ENCODE results near the gene CD59. TPM values are rescaled to one million over a fixed set of nuclear protein-coding genes. Genes with fewer than 3 reads are reported as not detected.

CD59 gene
- total and polyA plus RNA-seq, 2 of the 4 experiments (the other 2 are of a cell fraction): 765 to 1,140 TPM

DNA sequence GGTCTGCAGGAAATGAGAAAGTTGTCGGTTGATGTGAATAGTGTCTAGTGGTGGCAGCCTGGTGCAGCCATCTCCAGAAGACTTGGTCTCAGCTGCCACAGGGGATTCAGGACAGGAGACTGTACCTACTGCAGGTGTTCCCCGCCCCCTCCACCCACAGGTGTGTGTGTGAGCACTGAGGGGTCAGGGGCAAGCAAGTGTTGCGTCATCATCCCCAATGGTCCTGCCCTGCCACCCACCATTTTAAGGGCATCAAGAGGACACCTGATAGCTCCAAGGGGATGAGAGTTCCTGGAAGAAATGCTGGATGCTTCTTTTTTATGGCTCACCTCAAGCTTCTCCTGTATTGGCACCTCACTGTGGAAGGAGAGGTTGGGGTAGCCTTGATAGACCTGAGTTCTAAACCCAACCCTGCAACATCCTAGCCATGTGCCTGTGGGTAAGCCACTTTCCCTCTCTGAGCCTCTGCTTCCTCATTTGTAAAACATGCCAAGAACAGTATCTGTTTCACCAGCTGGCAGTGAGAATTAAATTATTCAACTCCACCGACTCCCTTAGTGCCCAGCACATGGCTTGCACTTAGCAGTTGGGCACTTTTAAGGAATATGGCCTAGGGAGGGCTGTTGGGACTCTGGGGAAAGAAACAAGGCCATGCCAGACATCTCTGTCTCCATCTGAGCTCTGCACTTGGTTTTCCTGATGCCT is 41.7 kb downstream of the CD59 start:
- Histone ChIP-seq H2BK120ac (ENCODE audit: low read depth, low read length) (peak overlapping the region; percentile 64), H4K5ac (ENCODE audit: low read depth, low read length) (peak overlapping the region; percentile 27; the same call in 1 of the 2 replicates), H2BK5ac (ENCODE audit: low read depth, low read length, poor library complexity, severe bottlenecking) (no peak overlapping the region), H3K4me3 (ENCODE audit: insufficient read depth, low read depth, low read length) (no peak overlapping the region), H3K27me3 (ENCODE audit: control insufficient read depth, insufficient read depth, low read length) (no peaks in the 10 kb centered on the region), H2AK9ac (replicated peaks; ENCODE audit: low read depth, low read length, poor library complexity) (peak overlapping the region; percentile 59), H2AK5ac (ENCODE audit: low read depth, low read length) (peak overlapping the region; percentile 74), H3K23ac (ENCODE audit: low read depth, low read length) (peak overlapping the region; percentile 42; the same call in 1 of the 2 replicates), H3K56ac (ENCODE audit: extremely low read depth, insufficient read depth, low read length) (no peak overlapping the region), H3K18ac (ENCODE audit: low read depth, low read length) (no peak overlapping the region; the same call in 1 of the 2 replicates), H3K4me1 (ENCODE audit: control insufficient read depth, insufficient read depth, low read length) (peaks cover 35% of the 10 kb centered on the region), H3K9me1 (ENCODE audit: insufficient read depth, low read length) (peaks cover 36% of the 10 kb centered on the region), H3K14ac (replicated peaks; ENCODE audit: low read depth, low read length) (peak overlapping the region; percentile 10), H3K4ac (ENCODE audit: low read depth, low read length) (peak overlapping the region; percentile 74), H2BK20ac (ENCODE audit: low read depth, low read length) (peak overlapping the region; percentile 45; the same call in 1 of the 2 replicates), H3K27ac (ENCODE audit: insufficient read depth, low read length) (no peak overlapping the region), H3K4me2 (ENCODE audit: low read depth, low read length) (no peak overlapping the region), H4K91ac (ENCODE audit: insufficient read depth, low read depth, low read length) (peak overlapping the region; percentile 64), H4K8ac (ENCODE audit: low read depth in 2 of 2, low read length in 2 of 2) (peak overlapping the region in 1 of 2 experiments; percentile 51; a peak in 1 of 4 replicates), H3K36me3 (ENCODE audit: control insufficient read depth, insufficient read depth, low read length) (no peaks in the 10 kb centered on the region), H3K9ac (ENCODE audit: low read depth, low read length) (no peak overlapping the region), H2AFZ (replicated peaks; ENCODE audit: low read length, poor library complexity) (peak overlapping the region; percentile 24), H4K20me1 (ENCODE audit: insufficient read depth, low read length) (no peaks in the 10 kb centered on the region; the same call in 1 of the 2 replicates), H2BK15ac (ENCODE audit: low read depth, low read length) (peak overlapping the region; percentile 74; the same call in 2 of the 3 replicates), H3K9me3 (ENCODE audit: control insufficient read depth, insufficient read depth, low read length) (no peaks in the 10 kb centered on the region), H3K79me1 (ENCODE audit: low read depth in 1 of 2, low read length in 2 of 2) (peaks cover 0 to 39% of the 10 kb centered on the region in 2 experiments; a peak in 2 of 4 replicates)
- dilution Hi-C loops (cut with HindIII; ENCODE audit: low sequenced_read_pairs, unreplicated experiment): no loop called here
- ChIA-PET POLR2A (ENCODE audit: unreplicated experiment) (no interaction called here), CTCF (no interaction called here)
- in situ Hi-C loops (cut with MboI; ENCODE audit: low sequenced_read_pairs): loop anchor here (5.0 kb wide), 1 partner anchor 537 kb away; no protein-coding TSS in a partner anchor
- TF ChIP-seq CTCF (conservative IDR thresholded peaks at IDR 0.05; ENCODE audit: low read depth, low read length): no peak
- TF ChIP-seq BHLHE40 (IDR thresholded peaks at IDR 0.05; ENCODE audit: low read depth, low read length): no peak
- TF ChIP-seq, protein P1, sequence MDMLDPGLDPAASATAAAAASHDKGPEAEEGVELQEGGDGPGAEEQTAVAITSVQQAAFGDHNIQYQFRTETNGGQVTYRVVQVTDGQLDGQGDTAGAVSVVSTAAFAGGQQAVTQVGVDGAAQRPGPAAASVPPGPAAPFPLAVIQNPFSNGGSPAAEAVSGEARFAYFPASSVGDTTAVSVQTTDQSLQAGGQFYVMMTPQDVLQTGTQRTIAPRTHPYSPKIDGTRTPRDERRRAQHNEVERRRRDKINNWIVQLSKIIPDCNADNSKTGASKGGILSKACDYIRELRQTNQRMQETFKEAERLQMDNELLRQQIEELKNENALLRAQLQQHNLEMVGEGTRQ (IDR thresholded peaks at IDR 0.05; ENCODE audit: low read depth, low read length): no peak
- TF ChIP-seq CEBPB (IDR thresholded peaks at IDR 0.05; ENCODE audit: low read depth, low read length): peak; percentile 85
- no peak for TF ChIP-seq FOS (IDR thresholded peaks at IDR 0.05; ENCODE audit: low read depth, low read length)
- no peak for TF ChIP-seq NFE2L2 (IDR thresholded peaks at IDR 0.05; ENCODE audit: low read depth, low read length)
- TF ChIP-seq CHD1 (IDR thresholded peaks at IDR 0.05; ENCODE audit: low read depth, low read length): no peak
- no peak for TF ChIP-seq ELK1 (IDR thresholded peaks at IDR 0.05; ENCODE audit: borderline replicate concordance, low read depth, low read length)
- TF ChIP-seq MAFK (IDR thresholded peaks at IDR 0.05; ENCODE audit: low read depth, low read length): no peak
- no peak for ATAC-seq (ENCODE audit: low read depth)
- BruUV-seq (replicated peaks): no TSS peak
- intact Hi-C loops (cut with micrococcal nuclease): loop anchor here (5.0 kb wide), 1 partner anchor 242 kb away; no protein-coding TSS in a partner anchor
- WGBS, 2 experiments (ENCODE audit: extremely low coverage in 2 of 2, insufficient read length in 1 of 2): no CpG with 5 or more reads among the region's 4 CpGs
- no peak for DNase-seq
